Endothelial cell of umbilical vein (primary cell): Measurements from ENCODE around the gene CBFA2T3. TPM values are rescaled to one million over a fixed set of nuclear protein-coding genes. Genes with fewer than 3 reads are reported as not detected.

ENCODE experiments used
- BruUV-seq: library from RNA; stranded (reverse); fragments of 400-500 nt; replicated peaks from 2 replicates; lab custom pipeline; 2021; lab: Mats Ljungman, UMichigan
- CTCF ChIA-PET: fragments of 300-600, 350-600 bp; sonication (Branson Sonifier 250); formaldehyde crosslinking; loops from one replicate; lab custom pipeline; 2021; ENCODE audit warnings: antibody characterized with exemption, inconsistent platforms; lab: Charles Lee
- POLR2A ChIA-PET: fragments of 300-600, 350-600 bp; sonication (Branson Sonifier 250); formaldehyde crosslinking; loops from one replicate; lab custom pipeline; 2021; ENCODE audit warnings: antibody characterized with exemption, inconsistent platforms; lab: Charles Lee
- DNase-seq: peaks from one replicate; pipeline ENCODE4 v3.0.0-alpha.2; 2011; ENCODE audit warnings: low read depth, low spot score
- FAIRE-seq: peaks from 2 replicates; lab custom pipeline; 2011; peaks lifted over from hg19 to GRCh38; lab: Jason Lieb, UNC
- H2AFZ ChIP-seq: 2 replicates; pipeline ENCODE4 v1.6.0; 2012; ENCODE audit warnings: low read depth, low read length, control low read depth, inconsistent platforms
- H3K27ac ChIP-seq: 2 replicates; pipeline ENCODE4 v1.5.1; 2011; ENCODE audit warnings: low read depth, mild to moderate bottlenecking, control low read depth, low read length, moderate library complexity; ENCODE audit not compliant: insufficient read depth
- H3K27me3 ChIP-seq, 2 experiments: 2 replicates each; pipeline versions ENCODE4 v1.6.0 to v1.6.1; 2011; ENCODE audit warnings: low read length in 2 of 2, mixed read lengths in 1 of 2; ENCODE audit not compliant: control insufficient read depth in 2 of 2, insufficient read depth in 2 of 2
- H3K36me3 ChIP-seq, 2 experiments: 2 replicates in 1 of 2; 3 replicates in 1 of 2; pipeline ENCODE4 v1.5.1; 2011; ENCODE audit warnings: low read length in 2 of 2, mild to moderate bottlenecking in 1 of 2, moderate library complexity in 1 of 2; ENCODE audit not compliant: control insufficient read depth in 2 of 2, insufficient read depth in 2 of 2; ENCODE audit errors: extremely low read depth in 1 of 2
- H3K4me1 ChIP-seq: 3 replicates; pipeline ENCODE4 v1.5.1; 2011; ENCODE audit warnings: mild to moderate bottlenecking, low read length; ENCODE audit not compliant: control insufficient read depth, insufficient read depth; ENCODE audit errors: extremely low read depth
- H3K4me2 ChIP-seq: 2 replicates; pipeline ENCODE4 v1.6.1; 2011; ENCODE audit warnings: low read length, control low read depth, mixed read lengths; ENCODE audit not compliant: insufficient read depth
- H3K4me3 ChIP-seq, 3 experiments: fragments of 200-600 bp in 1 of 3; sonication (generic), shearing (Covaris generic) in 1 of 3; replicated peaks in 1 of 3; 2 replicates each; pipeline ENCODE4 v1.5.1; 2011 to 2016; ENCODE audit warnings: control low read depth in 3 of 3, low read length in 3 of 3, mild to moderate bottlenecking in 2 of 3, inconsistent platforms in 1 of 3, low read depth in 1 of 3, moderate library complexity in 1 of 3; ENCODE audit not compliant: insufficient read depth in 1 of 3
- H3K79me2 ChIP-seq: 2 replicates; pipeline ENCODE4 v1.6.0; 2012; ENCODE audit warnings: low read length, inconsistent platforms; ENCODE audit not compliant: control insufficient read depth, insufficient read depth
- H3K9ac ChIP-seq: replicated peaks from 2 replicates; pipeline ENCODE3; 2011; ENCODE audit warnings: low read length, control low read depth; ENCODE audit not compliant: insufficient read depth; ENCODE audit errors: extremely low read depth
- H3K9me1 ChIP-seq: replicated peaks from 3 replicates; pipeline ENCODE4 v1.6.0; 2011; ENCODE audit warnings: mild to moderate bottlenecking, low read length; ENCODE audit not compliant: control insufficient read depth, insufficient read depth; ENCODE audit errors: extremely low read depth
- H3K9me3 ChIP-seq: replicated peaks from 2 replicates; pipeline ENCODE4 v1.5.1; 2012; ENCODE audit warnings: low read length, inconsistent platforms; ENCODE audit not compliant: control insufficient read depth, insufficient read depth
- H4K20me1 ChIP-seq: replicated peaks from 2 replicates; pipeline ENCODE3; 2011; ENCODE audit warnings: mild to moderate bottlenecking, low read length; ENCODE audit not compliant: control insufficient read depth, insufficient read depth; ENCODE audit errors: extremely low read depth
- CTCF ChIP-seq, 2 donors: IDR thresholded peaks; 1 replicate in 1 of 2; 2 replicates in 1 of 2; pipeline ENCODE4 v1.5.1; 2011; ENCODE audit warnings: low read length in 2 of 2, mild to moderate bottlenecking in 2 of 2, moderate library complexity in 2 of 2, control low read depth in 1 of 2, inconsistent platforms in 1 of 2, low read depth in 1 of 2; ENCODE audit not compliant: insufficient read depth in 1 of 2; ENCODE audit errors: extremely low read depth in 1 of 2
- EZH2 ChIP-seq: IDR thresholded peaks from 2 replicates; pipeline ENCODE4 v1.6.1; 2012; ENCODE audit warnings: borderline replicate concordance, low read depth, mild to moderate bottlenecking, moderate library complexity, low read length, inconsistent platforms; ENCODE audit not compliant: severe bottlenecking
- FOS ChIP-seq: IDR thresholded peaks from 2 replicates; pipeline ENCODE4 v1.6.1; 2011; ENCODE audit warnings: mild to moderate bottlenecking, low read length, moderate library complexity, borderline replicate concordance; ENCODE audit not compliant: insufficient read depth
- GATA2 ChIP-seq: IDR thresholded peaks from 2 replicates; pipeline ENCODE4 v1.7.0; 2011; ENCODE audit warnings: low read depth, mild to moderate bottlenecking, moderate library complexity, mixed read lengths, low read length; ENCODE audit not compliant: insufficient read length, insufficient read depth
- JUN ChIP-seq: IDR thresholded peaks from 2 replicates; pipeline ENCODE4 v1.6.1; 2011; ENCODE audit warnings: borderline replicate concordance, low read depth; ENCODE audit not compliant: insufficient read length, insufficient read depth
- MAX ChIP-seq: IDR thresholded peaks from 2 replicates; pipeline ENCODE4 v1.6.1; 2011; ENCODE audit not compliant: insufficient read depth, insufficient read length
- POLR2AphosphoS5 ChIP-seq: IDR thresholded peaks from 2 replicates; pipeline ENCODE4 v1.6.1; 2012; ENCODE audit warnings: low read depth, mild to moderate bottlenecking, control low read depth, low read length, moderate library complexity; ENCODE audit not compliant: insufficient read depth
- dilution Hi-C: fragments of 300-500 bp; cut with MboI; formaldehyde crosslinking; loops from one replicate; pipeline ENCODE4 v1.15.0; 2019; ENCODE audit warnings: low sequenced_read_pairs; ENCODE audit not compliant: extremely low pct_ligation_motif_present
- intact Hi-C: fragments of 100-400 bp; cut with micrococcal nuclease; formaldehyde crosslinking; loops from one replicate; pipeline ENCODE4 v1.10.0; 2022
- polyA plus RNA-seq, 4 experiments: library from polyadenylated mRNA; depleted of rRNA in 3 of 4; stranded (reverse) in 3 of 4; unstranded in 1 of 4; fragments of >200 nt; gene quantifications; 2 replicates each; pipeline versions ENCODE4 v1.2.1 to v1.2.3, GENCODE V29; 2011 to 2012; ENCODE audit warnings: missing spikeins in 1 of 4
- total RNA-seq: library from RNA; stranded (reverse); gene quantifications from 2 replicates; pipeline ENCODE4 v1.2.3, GENCODE V29; 2021

CBFA2T3 gene
- total and polyA plus RNA-seq, 2 donors (not counting 3 experiments of a cell fraction or from before 2014, with no cell fraction given): not detected

DNA sequence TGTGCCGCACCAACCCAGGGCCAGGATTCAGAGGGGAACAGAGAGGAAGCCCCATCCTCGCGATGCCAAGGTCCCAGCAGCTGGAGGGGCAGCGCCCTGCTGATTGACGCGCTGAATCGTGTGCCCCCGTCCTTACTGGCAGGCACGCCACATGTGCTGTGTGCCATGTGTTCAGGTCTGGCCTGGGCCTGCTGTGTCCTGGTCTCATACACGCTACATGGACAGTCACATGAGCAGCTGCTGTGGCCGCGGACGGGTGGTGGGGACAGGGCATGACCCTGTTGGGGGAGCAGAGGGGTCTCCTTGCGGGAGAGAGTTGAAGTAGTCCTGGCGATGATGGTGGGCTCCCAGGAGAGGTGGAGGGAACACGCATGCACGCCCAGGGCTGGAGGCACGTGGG lies 18.0 kb downstream of the CBFA2T3 start:
- Histone ChIP-seq H3K36me3 (no peaks in the 10 kb centered on the region), H3K9me3 (no peaks in the 10 kb centered on the region), H2AFZ (no peak overlapping the region), H3K4me2 (no peak overlapping the region), H3K4me3 (no peak overlapping the region), H3K79me2 (no peaks in the 10 kb centered on the region), H4K20me1 (no peaks in the 10 kb centered on the region), H3K27ac (no peak overlapping the region), H3K9me1 (no peaks in the 10 kb centered on the region), H3K27me3 (no peaks in the 10 kb centered on the region), H3K9ac (no peak overlapping the region), H3K4me1 (no peaks in the 10 kb centered on the region)
- BruUV-seq: no TSS peak
- intact Hi-C loops: no loop called here
- TF ChIP-seq JUN (no peak), FOS (no peak)
- ChIA-PET CTCF (no interaction called here), POLR2A (no interaction called here)
- dilution Hi-C loops: loop anchor here (25.0 kb wide), 1 partner anchor 178 kb away; no protein-coding TSS in a partner anchor
- DNase-seq: no peak
- no peak for FAIRE-seq

DNA sequence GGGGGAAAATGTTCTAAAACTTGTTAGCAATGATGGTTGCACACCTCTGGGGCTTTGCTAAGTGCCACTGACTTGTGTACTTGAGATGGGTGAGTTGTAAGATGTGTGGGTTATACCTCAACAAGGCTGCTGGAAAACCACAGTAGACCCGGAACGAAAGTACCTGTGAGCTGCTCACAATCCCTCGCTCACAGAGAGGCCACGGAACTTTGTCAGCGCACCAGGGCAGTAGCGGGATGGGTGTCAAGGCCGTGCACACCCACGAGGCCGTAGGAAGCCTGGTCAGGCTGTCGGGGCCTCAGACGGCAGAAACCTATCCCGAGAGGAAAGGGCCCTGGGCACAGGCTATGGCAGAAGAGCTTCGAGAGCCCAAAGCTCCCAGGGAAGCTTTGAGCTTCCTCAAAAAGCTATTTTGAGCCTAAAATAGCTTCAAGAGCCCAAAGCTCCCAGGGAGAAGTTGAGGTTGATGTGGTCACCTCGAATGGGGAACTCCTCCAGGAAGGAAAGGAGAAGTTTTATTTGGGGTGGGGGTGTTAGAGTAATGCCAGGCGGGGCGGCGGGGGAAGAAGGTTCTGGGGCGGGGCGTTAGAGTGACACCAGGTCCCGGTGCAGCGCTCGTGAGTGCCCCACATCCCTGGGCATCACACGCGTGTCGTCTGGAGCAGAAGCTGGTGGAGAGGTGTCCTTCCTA lies 19.0 kb downstream of the CBFA2T3 start:
- CTCF ChIA-PET: no interaction called here
- POLR2A ChIA-PET: no interaction called here

More for the DNA sequence above, 19.0 kb downstream of the CBFA2T3 start:
- Histone ChIP-seq H3K4me3 (no peak overlapping the region), H3K27ac (no peak overlapping the region), H3K4me1 (no peaks in the 10 kb centered on the region), H3K9me1 (no peaks in the 10 kb centered on the region), H4K20me1 (no peaks in the 10 kb centered on the region), H3K4me2 (no peak overlapping the region), H3K9me3 (no peaks in the 10 kb centered on the region), H3K36me3 (no peaks in the 10 kb centered on the region), H3K79me2 (no peaks in the 10 kb centered on the region), H3K27me3 (no peaks in the 10 kb centered on the region), H3K9ac (no peak overlapping the region), H2AFZ (no peak overlapping the region)
- no peak for FAIRE-seq
- no TSS peak for BruUV-seq
- no peak for DNase-seq
- intact Hi-C loops (no loop called here), dilution Hi-C loops (loop anchor here (25.0 kb wide), 1 partner anchor 179 kb away; no protein-coding TSS in a partner anchor)
- TF ChIP-seq EZH2: no peak
- TF ChIP-seq JUN: no peak
- TF ChIP-seq GATA2: no peak
- no peak for TF ChIP-seq POLR2AphosphoS5
- no peak for TF ChIP-seq MAX
- TF ChIP-seq CTCF (IDR thresholded peaks at IDR 0.05; ENCODE audit: extremely low read depth in 1 of 2, insufficient read depth in 1 of 2, low read depth in 1 of 2, low read length in 2 of 2): no peak
